ENCODE data around the gene AWAT2. TPM values are rescaled to one million over a fixed set of nuclear protein-coding genes. Genes with fewer than 3 reads are reported as not detected.

AWAT2 gene
- total RNA-seq, 1 experiment from 2014 or later: not detected

GRCh38 chrX:70007946-70008345 is 41.8 kb downstream of the AWAT2 start:
- Mint-ChIP-seq H3K27ac (no peak overlapping the region), H3K9me3 (no peaks in the 10 kb centered on the region)
- CTCF ChIA-PET: no interaction called here

More at GRCh38 chrX:70007946-70008345, 41.8 kb downstream of the AWAT2 start:
- Mint-ChIP-seq H3K4me3 (no peak overlapping the region), H3K27me3 (ENCODE audit: low read depth) (no peaks in the 10 kb centered on the region), H3K4me1 (no peaks in the 10 kb centered on the region), H3K36me3 (no peaks in the 10 kb centered on the region)
- no peak for ATAC-seq
- POLR2A ChIA-PET: no interaction called here
- DNase-seq (ENCODE audit: low spot score): no peak
- TF ChIP-seq TEAD4 (CRISPR knock-in tag; IDR thresholded peaks at IDR 0.05): no peak
- TF ChIP-seq NFE2L1 (CRISPR knock-in tag; IDR thresholded peaks at IDR 0.05): no peak
- no peak for TF ChIP-seq CREM (CRISPR knock-in tag; IDR thresholded peaks at IDR 0.05)
- TF ChIP-seq GABPB1 (CRISPR knock-in tag; IDR thresholded peaks at IDR 0.05): no peak
- no peak for TF ChIP-seq ZNF317 (CRISPR knock-in tag; IDR thresholded peaks at IDR 0.05; ENCODE audit: borderline replicate concordance, low read depth)
- TF ChIP-seq ATF6 (CRISPR knock-in tag; IDR thresholded peaks at IDR 0.05): no peak
- TF ChIP-seq AR (CRISPR knock-in tag; IDR thresholded peaks at IDR 0.05): no peak
- TF ChIP-seq ARID4B (CRISPR knock-in tag; IDR thresholded peaks at IDR 0.05; ENCODE audit: borderline replicate concordance): no peak
- no peak for TF ChIP-seq ZMAT4 (CRISPR knock-in tag; IDR thresholded peaks at IDR 0.05)
- TF ChIP-seq ZNF425 (CRISPR knock-in tag; conservative IDR thresholded peaks at IDR 0.05): no peak
- no peak for TF ChIP-seq STAT6 (CRISPR knock-in tag; conservative IDR thresholded peaks at IDR 0.05; ENCODE audit: low read depth)
- no peak for TF ChIP-seq ZNF416 (CRISPR knock-in tag; IDR thresholded peaks at IDR 0.05)
- TF ChIP-seq ZNF219 (CRISPR knock-in tag; IDR thresholded peaks at IDR 0.05; ENCODE audit: borderline replicate concordance): no peak
- no peak for TF ChIP-seq FOXP4 (CRISPR knock-in tag; IDR thresholded peaks at IDR 0.05)
- TF ChIP-seq USF2 (CRISPR knock-in tag; IDR thresholded peaks at IDR 0.05): no peak
- no peak for TF ChIP-seq FOXK1 (CRISPR knock-in tag; IDR thresholded peaks at IDR 0.05)
- no peak for TF ChIP-seq NR2C2 (CRISPR knock-in tag; IDR thresholded peaks at IDR 0.05)
- TF ChIP-seq FOXJ3 (CRISPR knock-in tag; IDR thresholded peaks at IDR 0.05; ENCODE audit: borderline replicate concordance): no peak
